ENCODE data around the gene C11orf21. TPM values are rescaled to one million over a fixed set of nuclear protein-coding genes. Genes with fewer than 3 reads are reported as not detected.

C11orf21 gene
- total and polyA plus RNA-seq, 2 of the 8 experiments (the other 6 are each of a cell fraction or from before 2014, with no cell fraction given), result not detected

DNA sequence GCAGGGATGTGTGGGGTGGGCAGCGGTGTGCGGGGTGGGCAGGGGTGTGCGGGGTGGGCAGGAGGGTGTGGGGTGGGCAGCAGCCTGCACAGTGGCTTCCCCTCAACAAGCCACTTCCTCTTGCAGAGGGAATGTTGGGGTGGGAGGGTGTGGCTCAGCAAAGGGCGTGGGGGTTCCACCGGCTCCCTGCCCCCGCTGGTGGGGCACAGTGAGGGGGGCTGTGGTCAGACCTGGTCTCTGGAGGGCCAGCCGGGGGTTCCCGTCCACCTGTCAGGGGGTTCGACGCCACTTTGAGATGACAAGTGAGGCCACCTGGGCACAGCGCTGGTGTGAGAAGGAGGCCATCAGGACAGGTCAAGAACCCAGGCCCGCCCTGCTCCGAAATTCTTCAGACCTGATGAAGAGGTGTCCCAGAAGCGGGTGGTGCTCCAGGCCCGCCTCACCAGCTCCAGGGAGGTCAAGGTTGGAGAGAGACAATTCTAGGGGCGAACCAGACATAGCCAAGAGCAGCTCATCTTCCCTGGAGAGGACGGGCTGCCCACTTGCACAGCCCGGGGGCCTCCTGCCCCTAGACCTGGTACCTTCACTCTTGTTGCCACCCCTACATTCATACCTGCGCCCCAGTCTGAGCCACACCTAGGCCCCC lies 1.3 kb downstream of the C11orf21 start (continued):
- TF ChIP-seq, protein P1, sequence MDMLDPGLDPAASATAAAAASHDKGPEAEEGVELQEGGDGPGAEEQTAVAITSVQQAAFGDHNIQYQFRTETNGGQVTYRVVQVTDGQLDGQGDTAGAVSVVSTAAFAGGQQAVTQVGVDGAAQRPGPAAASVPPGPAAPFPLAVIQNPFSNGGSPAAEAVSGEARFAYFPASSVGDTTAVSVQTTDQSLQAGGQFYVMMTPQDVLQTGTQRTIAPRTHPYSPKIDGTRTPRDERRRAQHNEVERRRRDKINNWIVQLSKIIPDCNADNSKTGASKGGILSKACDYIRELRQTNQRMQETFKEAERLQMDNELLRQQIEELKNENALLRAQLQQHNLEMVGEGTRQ (IDR thresholded peaks at IDR 0.05; ENCODE audit: low read length), result no peak
- TF ChIP-seq JUN (IDR thresholded peaks at IDR 0.05; ENCODE audit: low read depth, low read length), result no peak
- TF ChIP-seq, protein P2, sequence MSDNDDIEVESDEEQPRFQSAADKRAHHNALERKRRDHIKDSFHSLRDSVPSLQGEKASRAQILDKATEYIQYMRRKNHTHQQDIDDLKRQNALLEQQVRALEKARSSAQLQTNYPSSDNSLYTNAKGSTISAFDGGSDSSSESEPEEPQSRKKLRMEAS (IDR thresholded peaks at IDR 0.05), result no peak
- TF ChIP-seq SIN3A (conservative IDR thresholded peaks at IDR 0.05 in 1 of 2, IDR thresholded peaks at IDR 0.05 in 1 of 2; ENCODE audit: low read depth in 1 of 2, low read length in 2 of 2), result no peak
- TF ChIP-seq SP1 (IDR thresholded peaks at IDR 0.05; ENCODE audit: low read depth, low read length), result no peak
- TF ChIP-seq SRF (IDR thresholded peaks at IDR 0.05; ENCODE audit: low read depth, low read length), result no peak
- TF ChIP-seq EZH2 (IDR thresholded peaks at IDR 0.05; ENCODE audit: low read depth, low read length, severe bottlenecking), result no peak
- TF ChIP-seq SAP30 (IDR thresholded peaks at IDR 0.05; ENCODE audit: insufficient read depth, insufficient replicate concordance, low read length), result no peak
- no peak for TF ChIP-seq NANOG (IDR thresholded peaks at IDR 0.05; ENCODE audit: insufficient read depth, low read depth, low read length, poor library complexity, severe bottlenecking)

Data from H1 (cell line).